BE2C (cell line): ENCODE data around the gene TRMT112.
"Not testable (repeated sequence)": the region's sequence is repeated elsewhere in the genome, so short reads cannot be mapped to it uniquely, and the experiment has no call there.

ENCODE experiments used
- DNase-seq: peaks from one replicate; pipeline ENCODE4 v3.0.0-alpha.2; 2020
- H3K27me3 ChIP-seq: fragments of 250-450 bp; sonication (Bioruptor Pico); 2 replicates; pipeline ENCODE4 v1.5.1; 2020; ENCODE audit warnings: mild to moderate bottlenecking
- H3K36me3 ChIP-seq: fragments of 250-450 bp; sonication (Bioruptor Pico); 2 replicates; pipeline ENCODE4 v1.5.1; 2020; ENCODE audit warnings: mild to moderate bottlenecking
- H3K4me1 ChIP-seq: fragments of 250-450 bp; sonication (Bioruptor Pico); 2 replicates; pipeline ENCODE4 v1.5.1; 2020
- H3K4me3 ChIP-seq: 2 replicates; pipeline ENCODE4 v1.5.1; 2011; ENCODE audit warnings: low read depth, low read length
- H3K9me3 ChIP-seq: fragments of 250-450 bp; sonication (Bioruptor Pico); 2 replicates; pipeline ENCODE4 v1.5.1; 2020
- TF ChIP-seq, protein P1 (sequence below): IDR thresholded peaks from 2 replicates; pipeline ENCODE4 v1.5.1; 2012; ENCODE audit warnings: mild to moderate bottlenecking, low read depth, low read length

TRMT112 gene

GRCh38 chr11:64314805-64315561 is 2.4 kb downstream of the TRMT112 start:
- TF ChIP-seq, protein P1, sequence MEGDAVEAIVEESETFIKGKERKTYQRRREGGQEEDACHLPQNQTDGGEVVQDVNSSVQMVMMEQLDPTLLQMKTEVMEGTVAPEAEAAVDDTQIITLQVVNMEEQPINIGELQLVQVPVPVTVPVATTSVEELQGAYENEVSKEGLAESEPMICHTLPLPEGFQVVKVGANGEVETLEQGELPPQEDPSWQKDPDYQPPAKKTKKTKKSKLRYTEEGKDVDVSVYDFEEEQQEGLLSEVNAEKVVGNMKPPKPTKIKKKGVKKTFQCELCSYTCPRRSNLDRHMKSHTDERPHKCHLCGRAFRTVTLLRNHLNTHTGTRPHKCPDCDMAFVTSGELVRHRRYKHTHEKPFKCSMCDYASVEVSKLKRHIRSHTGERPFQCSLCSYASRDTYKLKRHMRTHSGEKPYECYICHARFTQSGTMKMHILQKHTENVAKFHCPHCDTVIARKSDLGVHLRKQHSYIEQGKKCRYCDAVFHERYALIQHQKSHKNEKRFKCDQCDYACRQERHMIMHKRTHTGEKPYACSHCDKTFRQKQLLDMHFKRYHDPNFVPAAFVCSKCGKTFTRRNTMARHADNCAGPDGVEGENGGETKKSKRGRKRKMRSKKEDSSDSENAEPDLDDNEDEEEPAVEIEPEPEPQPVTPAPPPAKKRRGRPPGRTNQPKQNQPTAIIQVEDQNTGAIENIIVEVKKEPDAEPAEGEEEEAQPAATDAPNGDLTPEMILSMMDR = no peak

DNA sequence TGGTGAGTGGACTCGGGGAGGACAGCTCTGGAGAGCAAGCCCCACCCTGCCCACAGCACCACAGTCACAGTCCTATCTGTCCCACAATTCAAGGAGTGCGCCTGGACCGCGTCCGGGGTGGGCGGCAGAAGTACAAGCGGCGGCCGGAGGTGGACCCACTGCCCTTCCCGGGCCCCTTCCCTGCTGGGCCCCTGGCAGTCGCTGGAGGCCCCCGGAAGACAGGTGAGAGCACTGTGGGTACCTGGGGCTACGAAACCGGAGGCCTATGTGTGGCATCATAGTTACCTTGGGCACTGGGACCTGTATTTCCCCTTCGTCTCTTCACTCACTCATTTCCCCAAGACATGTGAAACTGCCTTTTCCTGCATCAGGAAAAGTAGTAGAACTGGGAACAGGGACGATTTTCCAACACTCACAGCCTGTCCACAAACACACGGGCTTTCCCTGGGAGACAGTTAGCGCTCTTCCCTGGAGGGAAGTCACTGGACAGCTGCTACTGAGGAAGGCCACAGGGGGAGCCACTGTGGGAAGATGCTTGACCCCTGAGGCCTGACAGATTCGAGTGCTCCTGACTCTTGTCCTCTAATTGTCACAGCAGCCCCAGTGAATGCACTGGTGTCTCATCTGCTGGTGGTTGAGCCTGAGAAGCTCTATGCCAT is 3.1 kb downstream of the TRMT112 start:
- TF ChIP-seq, protein P1 = 0 out of 2 replicates have a peak, but pooled peaks have one; percentile 19
- H3K4me1 ChIP-seq = no peaks in the 10 kb centered on the region
- H3K36me3 ChIP-seq = 0 out of 2 replicates have a peak, but pooled peaks cover 6% of the 10 kb centered on the region
- H3K9me3 ChIP-seq = no peaks in the 10 kb centered on the region
- no peak for DNase-seq
- no peak overlapping the region for H3K4me3 ChIP-seq
- H3K27me3 ChIP-seq = no peaks in the 10 kb centered on the region

More at GRCh38 chr11:64314805-64315561, 2.4 kb downstream of the TRMT112 start:
- H3K9me3 ChIP-seq = no peaks in the 10 kb centered on the region
- H3K27me3 ChIP-seq = no peaks in the 10 kb centered on the region
- H3K4me3 ChIP-seq = no peak overlapping the region
- no peak for DNase-seq
- no peaks in the 10 kb centered on the region for H3K4me1 ChIP-seq
- 0 out of 2 replicates have a peak, but pooled peaks cover 6% of the 10 kb centered on the region for H3K36me3 ChIP-seq

- Histone ChIP-seq H3K9me3 (no peaks in the 10 kb centered on the region), H3K36me3 (0 out of 2 replicates have a peak, but pooled peaks cover 6% of the 10 kb centered on the region)
These were observed 3.7 kb downstream of the TRMT112 start for GRCh38 chr11:64313491-64314145.

GRCh38 chr11:64312947-64313346 is 4.4 kb downstream of the TRMT112 start:
- no peaks in the 10 kb centered on the region for H3K27me3 ChIP-seq
- no peak for DNase-seq
- no peak overlapping the region for H3K4me3 ChIP-seq
- no peaks in the 10 kb centered on the region for H3K9me3 ChIP-seq
- H3K4me1 ChIP-seq = no peaks in the 10 kb centered on the region
- TF ChIP-seq, protein P1 = no peak
- H3K36me3 ChIP-seq = 0 out of 2 replicates have a peak, but pooled peaks cover 6% of the 10 kb centered on the region

More at GRCh38 chr11:64313491-64314145, 3.7 kb downstream of the TRMT112 start:
- DNase-seq = no peak
- H3K27me3 ChIP-seq = no peaks in the 10 kb centered on the region
- TF ChIP-seq, protein P1 = no peak
- H3K4me1 ChIP-seq = no peaks in the 10 kb centered on the region
- no peak overlapping the region for H3K4me3 ChIP-seq

DNA sequence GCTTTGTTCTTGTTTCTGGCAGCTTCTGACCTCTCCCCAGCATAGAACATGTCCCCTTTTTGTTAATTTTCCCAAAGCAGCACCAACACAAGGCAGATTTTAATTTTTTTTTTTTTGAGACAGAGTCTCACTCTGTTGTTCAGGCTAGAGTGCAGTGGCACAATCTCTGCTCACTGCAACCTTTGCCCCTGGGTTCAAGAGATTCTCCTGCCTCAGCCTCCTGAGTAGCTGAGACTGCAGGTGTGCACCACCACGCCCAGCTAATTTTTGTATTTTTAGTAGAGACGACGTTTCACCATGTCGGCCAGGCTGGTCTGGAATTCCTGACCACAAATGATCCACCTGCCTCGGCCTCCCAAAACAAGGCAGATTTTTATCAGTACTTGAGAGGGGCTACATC is 9.6 kb downstream of the TRMT112 start:
- not testable (repeated sequence) for H3K4me1 ChIP-seq, H3K27me3 ChIP-seq, H3K36me3 ChIP-seq, H3K9me3 ChIP-seq, DNase-seq, H3K4me3 ChIP-seq

- peak overlapping the region; percentile 69 for H3K4me3 ChIP-seq
These were observed 10.3 kb downstream of the TRMT112 start for GRCh38 chr11:64306876-64307622.

More at GRCh38 chr11:64306876-64307622, 10.3 kb downstream of the TRMT112 start:
- Histone ChIP-seq H3K36me3 (no peaks in the 10 kb centered on the region), H3K4me1 (no peaks in the 10 kb centered on the region), H3K9me3 (no peaks in the 10 kb centered on the region), H3K27me3 (no peaks in the 10 kb centered on the region)
- DNase-seq = no peak
- TF ChIP-seq, protein P1 = no peak
